Measurements from ENCODE around the gene ARHGAP24.

Gene ARHGAP24

DNA sequence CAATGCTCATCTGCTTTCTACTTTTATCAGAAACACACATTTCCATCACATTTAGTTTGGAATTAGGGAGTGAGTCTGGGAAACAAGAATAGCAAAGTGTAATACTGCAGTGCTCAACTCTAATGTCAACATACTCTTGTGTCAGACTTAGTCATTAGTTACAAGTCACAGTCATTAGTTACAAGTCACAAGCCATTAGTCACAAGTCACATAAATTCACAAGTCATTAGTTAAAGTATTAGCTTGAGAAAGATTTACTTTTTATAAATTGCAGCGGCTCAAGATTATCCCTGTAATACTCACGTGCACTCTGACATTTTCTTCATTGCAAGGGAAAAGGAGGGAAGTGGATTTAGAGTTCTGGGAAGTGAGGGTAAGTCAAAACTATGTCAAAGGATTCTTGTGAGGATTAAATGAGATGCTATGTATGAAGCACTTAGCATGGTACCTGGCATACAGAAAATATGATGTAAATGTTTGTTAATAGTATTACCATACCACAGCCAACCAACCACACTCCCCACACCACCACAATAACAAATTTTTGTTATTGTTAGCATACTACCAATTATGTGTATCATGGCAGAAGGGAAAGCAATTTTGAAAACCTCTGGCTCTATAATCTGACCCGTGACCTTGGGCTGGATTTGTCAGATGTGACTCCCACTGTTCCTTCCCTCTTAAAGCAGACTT lies 116.6 kb downstream of the ARHGAP24 start:
- DNase-seq: no peak

DNA sequence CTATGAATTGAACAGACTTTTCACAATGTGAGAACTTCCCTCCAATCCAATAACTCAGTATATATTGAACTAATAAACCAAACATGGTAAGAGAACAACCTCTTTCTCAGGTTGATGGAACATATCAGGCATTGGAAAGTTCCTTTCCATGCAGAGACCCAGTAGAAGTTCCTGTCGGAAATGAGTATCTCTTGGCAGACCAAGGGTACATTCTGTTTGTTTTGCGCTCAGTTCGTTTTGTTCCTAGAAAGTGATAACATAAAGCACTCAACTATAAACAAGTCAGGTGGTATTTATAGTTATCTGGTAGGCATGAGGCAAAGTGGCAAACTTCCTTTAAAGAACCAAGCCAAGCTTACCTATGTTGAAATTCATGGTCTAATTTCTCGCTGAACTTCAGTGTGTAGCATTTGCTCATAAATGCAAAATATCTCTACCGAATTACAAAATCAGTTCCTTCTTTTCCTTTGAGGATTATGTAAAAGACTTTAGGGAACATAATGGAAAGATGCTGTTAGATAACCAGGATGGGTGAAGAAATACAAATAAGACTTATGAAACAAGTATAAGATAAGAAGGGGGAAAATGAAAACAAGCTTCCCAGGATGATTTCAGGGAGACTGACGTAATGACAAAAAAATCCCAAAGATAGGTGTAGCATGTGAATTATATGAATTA lies 120.3 kb downstream of the ARHGAP24 start:
- DNase-seq: no peak

DNA sequence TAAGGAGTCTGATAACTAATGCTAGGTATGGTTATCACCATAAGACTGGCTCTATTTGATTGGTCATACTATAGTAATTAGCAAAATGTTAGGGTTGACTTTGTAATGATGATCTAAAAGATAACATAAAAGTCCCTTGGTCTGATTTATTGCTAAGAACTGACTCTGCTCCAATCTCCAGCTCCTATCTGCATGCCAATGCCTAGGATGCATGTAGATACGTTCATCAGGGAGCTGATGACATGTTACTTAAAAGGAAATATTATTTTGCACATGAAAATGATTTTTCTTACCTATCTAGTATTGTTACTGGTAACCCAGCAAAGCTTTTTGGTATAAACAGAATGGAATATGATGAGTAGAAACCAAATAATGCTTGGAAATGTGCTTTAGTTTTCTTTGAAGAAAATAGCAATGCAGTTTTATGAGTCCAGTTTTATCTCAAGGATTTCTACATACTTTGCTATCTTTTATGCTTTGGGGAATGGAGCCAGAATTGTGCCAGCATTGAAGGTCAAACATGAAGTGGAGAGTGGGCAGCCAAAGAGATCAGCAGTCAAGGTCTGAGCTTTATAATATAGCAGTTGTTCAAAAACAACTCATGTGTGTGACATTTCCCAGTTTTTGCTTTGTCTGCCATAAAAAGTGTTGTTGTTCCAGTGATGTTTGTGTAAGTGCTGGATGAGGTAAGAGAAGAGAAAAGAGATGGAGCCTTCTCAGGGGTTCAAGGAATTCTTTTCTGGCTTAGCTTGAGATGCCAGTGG lies 121.0 kb downstream of the ARHGAP24 start:
- no peak for DNase-seq

- no peak for DNase-seq
Measured at GRCh38 chr4:85598936-85599335, 124.0 kb downstream of the ARHGAP24 start.

GRCh38 chr4:85600501-85600900 lies 125.6 kb downstream of the ARHGAP24 start:
- DNase-seq: no peak

DNA sequence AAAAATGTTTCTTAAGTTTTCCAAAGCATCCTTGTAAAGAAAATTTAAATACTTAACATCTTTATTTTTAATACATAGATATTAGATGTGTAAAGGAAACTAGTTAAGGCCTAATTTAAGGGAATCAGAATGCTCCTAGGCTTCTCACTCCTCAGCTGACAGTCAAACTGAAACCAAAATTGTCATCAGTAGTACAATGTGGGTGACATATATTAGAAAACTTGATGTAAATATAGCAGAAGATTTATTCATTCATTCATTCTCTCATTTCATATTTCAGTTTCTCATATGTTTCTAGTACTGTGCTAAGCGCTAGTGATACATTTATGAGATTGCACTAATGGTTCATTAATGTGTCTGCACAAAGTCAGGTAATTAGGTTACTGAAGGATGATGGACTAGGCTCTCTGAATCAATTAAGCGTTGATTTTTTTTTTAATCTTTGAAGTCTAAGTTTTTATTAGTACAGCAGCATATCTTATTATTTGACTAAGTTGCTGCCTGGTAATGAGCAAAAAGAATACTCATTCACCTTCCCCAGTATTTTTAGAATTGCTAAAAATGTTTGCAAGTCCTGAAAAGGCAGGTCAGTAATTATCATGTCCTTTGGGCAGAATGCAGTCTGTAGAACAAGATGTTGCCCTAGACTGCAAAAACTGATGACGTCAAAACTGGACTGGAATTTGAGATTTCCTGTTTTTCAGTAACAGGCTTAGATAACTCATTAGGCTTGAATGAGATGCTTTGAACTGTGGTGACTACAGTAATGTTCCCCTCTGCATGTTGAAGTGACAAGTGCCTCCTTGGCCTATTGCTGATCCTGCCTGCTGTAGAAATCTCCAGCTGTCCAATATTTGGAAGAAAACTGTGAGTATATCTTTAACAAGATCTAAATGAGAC lies 128.7 kb downstream of the ARHGAP24 start:
- DNase-seq: no peak

- no peak for DNase-seq
Measured at GRCh38 chr4:85606505-85606904, 131.6 kb downstream of the ARHGAP24 start.

- no peak for DNase-seq
Measured at GRCh38 chr4:85607624-85608023, 132.7 kb downstream of the ARHGAP24 start.

- no peak for DNase-seq
Measured at GRCh38 chr4:85610450-85610849, 135.5 kb downstream of the ARHGAP24 start.

- no peak for DNase-seq
Measured at GRCh38 chr4:85611661-85612060, 136.7 kb downstream of the ARHGAP24 start.

- no peak for DNase-seq
Measured at GRCh38 chr4:85613901-85614300, 139.0 kb downstream of the ARHGAP24 start.

GRCh38 chr4:85615952-85616351 lies 141.0 kb downstream of the ARHGAP24 start:
- no peak for DNase-seq

DNA sequence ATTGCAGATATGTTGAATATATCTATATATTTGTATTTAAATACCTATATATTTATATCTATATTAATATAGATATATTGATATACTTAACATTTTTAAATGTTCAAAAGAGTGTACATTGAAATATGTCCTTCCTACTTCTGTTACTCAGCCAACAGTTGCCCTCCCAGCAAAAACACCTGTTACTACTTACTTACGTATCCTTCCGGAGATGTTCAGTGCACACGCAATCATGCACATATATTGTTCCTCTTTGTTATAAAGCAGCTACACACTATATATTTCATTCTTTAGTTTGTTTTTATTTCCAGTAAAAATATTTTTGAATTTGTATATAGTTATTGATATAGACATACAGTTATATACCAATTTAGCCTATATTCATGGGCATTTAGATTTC lies 142.3 kb downstream of the ARHGAP24 start:
- no peak for DNase-seq

DNA sequence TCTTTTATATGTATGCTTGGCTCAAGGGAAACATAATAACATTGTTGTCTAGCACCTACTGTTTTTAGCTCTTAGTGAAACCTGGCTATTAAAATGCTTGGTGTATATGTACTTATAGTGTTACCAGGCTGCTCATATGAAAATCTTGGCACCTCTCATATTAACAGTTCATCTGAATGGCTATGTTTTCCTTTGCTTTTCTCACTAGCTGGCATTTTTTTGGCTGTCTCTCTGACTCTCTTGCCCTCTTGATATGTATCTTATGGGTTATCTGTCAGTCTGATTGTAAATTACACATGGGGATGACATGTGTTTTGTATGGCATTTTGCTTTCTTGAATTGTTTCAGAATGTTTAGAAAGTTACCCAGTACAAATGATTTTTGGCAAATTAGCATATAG lies 158.0 kb downstream of the ARHGAP24 start:
- no peak for DNase-seq

DNA sequence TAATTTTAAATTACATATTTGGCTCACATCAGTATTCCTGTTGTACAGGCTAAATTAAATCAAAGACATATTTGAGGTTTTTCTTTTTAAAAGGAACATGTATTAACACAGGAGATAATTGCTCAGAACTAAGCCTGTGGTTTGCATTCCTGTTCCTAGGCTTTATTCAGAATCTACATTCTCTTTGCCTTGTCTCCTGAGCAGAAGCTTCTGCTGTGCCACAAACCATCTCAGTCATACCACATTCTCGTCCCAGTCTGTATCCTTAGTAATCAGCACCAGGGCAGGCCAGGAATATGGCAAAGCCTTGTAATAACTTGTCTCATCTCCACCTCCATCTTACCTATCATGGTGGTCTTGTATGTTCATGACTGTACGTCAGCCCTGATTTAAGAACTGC lies 162.8 kb downstream of the ARHGAP24 start:
- DNase-seq: no peak

DNA sequence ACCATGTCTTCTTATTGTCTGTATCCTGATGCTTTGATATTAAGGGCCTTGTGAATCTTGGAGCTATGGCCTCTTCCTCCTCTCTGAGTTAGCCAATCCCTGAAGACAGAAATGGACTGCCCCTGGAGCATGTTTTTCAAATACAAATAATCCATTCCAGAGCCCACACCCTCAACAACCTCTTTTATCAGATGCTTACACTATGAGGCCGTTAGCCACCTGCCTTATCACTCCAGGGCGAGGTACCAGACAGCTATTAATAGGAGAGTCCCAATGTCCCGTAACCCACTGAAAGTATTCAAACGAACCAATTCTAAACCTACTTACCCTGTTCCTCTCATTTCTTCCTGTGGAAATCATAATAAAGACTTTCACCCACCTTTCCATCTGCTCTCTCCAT lies 165.0 kb downstream of the ARHGAP24 start:
- DNase-seq: no peak

DNA sequence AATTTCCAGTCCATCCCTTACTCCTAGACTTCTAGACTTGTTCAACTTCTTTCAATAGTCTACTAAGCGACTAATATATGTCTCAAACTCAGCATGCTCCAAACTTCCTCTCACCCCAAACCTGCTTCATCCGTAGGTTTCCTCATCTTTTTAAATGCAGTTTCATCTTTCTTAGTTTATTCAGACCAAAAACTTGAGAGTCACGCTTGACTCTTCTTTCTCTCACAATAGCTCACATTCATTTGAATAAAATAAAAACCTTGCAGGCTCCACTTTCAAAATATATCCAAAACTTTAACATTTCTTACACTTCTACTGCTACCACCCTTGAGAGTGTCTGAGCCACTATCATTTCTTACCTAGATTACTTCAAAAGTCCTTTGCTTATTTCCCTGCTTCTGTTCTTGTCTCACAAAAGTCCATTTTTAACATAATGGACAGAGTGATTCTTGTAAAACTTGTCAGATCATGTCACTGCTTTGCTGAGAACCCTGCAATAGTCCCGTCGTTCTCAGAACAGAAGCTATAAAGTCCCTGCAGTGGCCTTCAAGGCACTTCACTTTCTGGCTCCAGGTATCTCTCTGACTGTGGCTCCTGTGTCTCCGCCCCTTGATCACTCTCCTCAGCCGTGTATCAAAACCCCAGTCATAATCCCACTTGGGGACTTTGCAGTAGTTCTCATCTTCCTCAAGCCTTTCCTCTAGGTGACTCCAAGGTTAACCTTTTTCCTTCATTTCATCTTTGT lies 167.6 kb downstream of the ARHGAP24 start:
- DNase-seq: no peak

- DNase-seq: no peak
Measured at GRCh38 chr4:85644061-85644460, 169.1 kb downstream of the ARHGAP24 start.

- DNase-seq: no peak
Measured at GRCh38 chr4:85650908-85651307, 176.0 kb downstream of the ARHGAP24 start.

DNA sequence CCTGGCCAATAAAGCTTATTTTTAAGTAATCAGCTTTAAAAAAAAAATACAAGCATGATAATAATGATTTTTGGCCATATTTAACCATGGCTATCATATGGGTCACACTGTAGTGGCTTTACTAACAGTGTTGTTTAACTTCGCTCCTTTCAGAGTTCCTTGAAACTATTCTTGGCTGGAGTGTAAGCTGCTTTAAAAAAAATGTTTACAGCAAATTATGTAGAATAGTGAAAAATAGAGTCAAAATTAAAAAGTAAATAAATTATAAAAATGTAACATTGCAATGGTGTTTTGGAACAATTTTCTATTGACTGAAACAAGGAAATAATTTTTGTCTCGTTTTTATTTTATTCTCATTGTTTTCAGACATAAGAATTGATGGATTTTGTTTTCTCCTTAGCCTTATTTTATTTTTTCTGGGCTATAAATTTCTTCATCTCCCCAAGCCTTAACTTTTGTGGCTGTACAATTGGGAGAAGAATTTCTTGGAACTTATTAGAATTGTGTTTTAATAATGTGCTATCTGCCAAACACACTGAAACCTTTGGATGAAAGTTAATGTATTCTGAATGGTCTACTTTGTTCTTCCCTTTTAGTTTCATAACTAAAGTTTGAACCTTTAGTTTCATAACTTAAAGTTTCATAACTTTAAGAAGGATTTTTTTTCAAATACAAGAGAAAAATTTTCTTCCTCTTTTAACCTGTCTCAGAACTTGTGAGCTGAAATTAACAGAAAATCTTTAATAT lies 182.0 kb downstream of the ARHGAP24 start:
- no peak for DNase-seq

DNA sequence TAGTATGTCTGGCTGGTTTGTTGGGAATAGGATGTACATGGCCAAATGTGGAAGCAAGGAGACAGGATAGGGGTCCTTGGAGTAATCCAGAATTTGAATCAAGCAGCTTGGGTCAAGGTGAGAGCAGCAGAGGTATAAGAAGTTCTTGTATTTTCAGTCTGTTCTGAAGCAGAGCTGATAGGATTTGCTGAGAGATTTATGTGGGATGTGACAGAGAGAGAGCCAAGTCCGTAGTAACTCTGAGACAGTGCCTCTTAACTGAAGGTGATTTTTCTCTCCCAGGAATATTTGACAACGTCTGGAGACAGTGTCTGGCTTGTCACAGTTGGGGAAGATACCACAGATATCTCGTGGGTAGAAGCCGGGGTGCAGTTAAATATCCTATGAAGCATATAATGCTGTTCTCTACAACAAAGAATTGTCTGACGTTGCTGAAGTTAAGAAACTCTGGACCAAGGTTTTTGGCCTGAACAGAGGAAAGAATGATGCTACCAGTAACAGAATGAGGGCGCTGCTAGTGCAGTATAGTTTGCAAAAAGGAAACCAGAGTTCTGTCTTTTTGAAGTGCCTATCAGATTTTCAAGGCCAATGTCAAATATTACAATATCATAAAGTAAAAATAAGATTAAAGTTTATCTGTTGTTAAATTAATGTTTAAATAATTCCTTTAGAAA lies 184.0 kb downstream of the ARHGAP24 start:
- no peak for DNase-seq

Data from T-helper 9 cell (primary cell).